GM12872 (cell line): ENCODE measurements around the gene LRP1B.

Experiments used
- CTCF ChIP-seq: IDR thresholded peaks from 3 replicates; pipeline ENCODE4 v1.5.1; 2011; ENCODE audit warnings: low read depth, mild to moderate bottlenecking, low read length, moderate library complexity; ENCODE audit not compliant: insufficient read depth

LRP1B gene

GRCh38 chr2:140717481-140717880, 1413.3 kb downstream of the LRP1B start:
- TF ChIP-seq CTCF = no peak

DNA sequence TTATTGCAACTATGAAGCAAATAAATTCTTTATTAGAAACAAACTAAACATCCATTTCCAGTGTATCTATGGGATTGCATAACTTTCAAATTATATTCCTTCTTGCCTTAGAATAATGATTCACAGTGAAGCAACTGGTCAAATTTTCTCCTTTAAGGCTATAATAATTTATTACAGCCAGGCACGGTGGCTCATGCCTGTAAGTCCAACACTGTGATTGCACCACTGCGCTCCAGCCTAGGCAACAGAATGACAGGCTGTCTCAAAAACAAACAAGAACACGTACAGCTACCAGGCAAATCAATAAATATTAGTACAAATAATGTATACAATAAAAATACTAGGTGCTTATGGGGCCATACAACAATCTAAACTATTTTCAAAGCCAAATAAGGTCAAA, 1416.2 kb downstream of the LRP1B start:
- TF ChIP-seq CTCF = no peak

DNA sequence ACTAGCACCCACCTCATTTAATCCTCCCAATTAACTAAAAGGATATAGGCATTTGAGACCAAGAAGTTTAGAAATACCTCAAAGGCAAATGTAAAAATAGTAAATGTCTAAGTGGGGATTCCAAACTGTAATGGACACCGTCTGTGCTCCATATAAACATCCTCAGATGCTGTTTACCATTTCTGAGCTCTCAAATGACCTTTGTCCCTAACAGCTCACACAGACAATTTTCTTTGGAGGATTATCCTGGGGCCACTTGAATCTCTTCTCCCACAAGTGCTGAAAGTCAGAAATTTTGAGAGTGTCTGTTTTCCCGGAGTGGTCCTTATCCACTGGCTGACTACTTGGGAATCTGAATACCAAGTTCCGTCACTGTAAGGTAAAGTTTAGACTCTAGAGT, 1418.9 kb downstream of the LRP1B start:
- no peak for TF ChIP-seq CTCF

- TF ChIP-seq CTCF = no peak
These were observed 1429.1 kb downstream of the LRP1B start for GRCh38 chr2:140701726-140702125.

DNA sequence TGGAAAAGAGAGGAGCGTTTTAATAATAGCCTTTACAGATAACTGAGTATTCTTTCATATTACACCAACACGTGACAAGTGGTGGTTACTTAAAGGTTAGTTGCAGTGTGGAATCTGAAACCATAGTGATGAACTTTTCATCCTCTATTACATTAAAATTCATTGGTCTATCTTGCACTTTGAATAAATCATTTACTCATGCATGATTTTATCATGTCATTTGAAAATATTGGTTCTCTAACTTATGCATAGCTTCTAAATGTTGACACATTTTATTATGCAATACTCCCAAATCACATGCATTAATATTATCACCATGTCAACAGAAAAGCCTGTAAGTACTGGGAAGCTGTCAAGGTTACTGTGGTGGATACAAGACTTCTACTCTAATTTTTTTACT, 1432.2 kb downstream of the LRP1B start:
- no peak for TF ChIP-seq CTCF

GRCh38 chr2:140696449-140696848, 1434.4 kb downstream of the LRP1B start:
- peak; percentile 20; the same call in 1 of the 3 replicates for TF ChIP-seq CTCF

DNA sequence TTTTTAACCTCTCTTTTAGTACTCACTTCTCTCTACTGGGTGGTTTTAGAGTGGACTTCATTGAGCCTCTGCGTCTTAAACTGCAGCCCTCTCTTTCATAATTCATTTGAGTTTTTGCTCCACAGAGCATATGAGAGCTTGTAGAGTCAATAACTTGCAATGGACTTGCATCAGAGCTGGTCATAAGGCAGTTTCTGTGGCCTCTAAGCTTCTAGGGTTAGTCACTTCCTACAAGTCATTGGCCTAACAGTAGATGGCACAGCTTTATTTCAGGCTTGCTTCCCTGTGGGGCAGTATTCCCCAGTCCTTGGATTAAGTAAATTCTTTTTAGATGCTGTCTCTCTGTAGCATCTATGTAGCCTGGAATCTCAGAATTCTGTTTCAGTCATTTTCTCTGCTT, 1435.7 kb downstream of the LRP1B start:
- no peak for TF ChIP-seq CTCF

DNA sequence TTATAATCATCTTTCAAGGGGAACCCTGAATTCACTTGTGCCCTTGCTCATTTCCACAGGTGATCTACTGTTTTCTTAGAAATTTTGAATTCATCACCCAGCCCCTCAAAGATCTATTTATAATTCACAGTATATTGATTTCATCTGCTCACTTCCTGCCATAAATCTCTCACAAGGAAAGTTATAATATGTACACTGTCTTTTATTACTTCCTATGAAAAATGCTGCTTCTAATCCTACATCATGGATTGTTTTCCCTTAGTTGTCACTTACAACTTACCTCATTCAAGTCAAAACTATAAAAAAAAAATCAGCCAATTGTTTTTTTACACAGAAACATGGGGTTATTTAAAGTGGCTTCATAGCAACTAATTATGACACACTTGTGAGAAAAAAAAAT, 1443.0 kb downstream of the LRP1B start:
- TF ChIP-seq CTCF = no peak
